HTERT RPE-1 (cell line): ENCODE measurements around the gene TMEM59L.
"Not testable (repeated sequence)": the region's sequence is repeated elsewhere in the genome, so short reads cannot be mapped to it uniquely, and the experiment has no call there.

ENCODE experiments used
- in situ Hi-C: fragments of 300-500 bp; cut with MboI; formaldehyde crosslinking; loops from 4 replicates; pipeline ENCODE4 v1.14.3; 2020; ENCODE audit warnings: low sequenced_read_pairs

The TMEM59L gene

DNA sequence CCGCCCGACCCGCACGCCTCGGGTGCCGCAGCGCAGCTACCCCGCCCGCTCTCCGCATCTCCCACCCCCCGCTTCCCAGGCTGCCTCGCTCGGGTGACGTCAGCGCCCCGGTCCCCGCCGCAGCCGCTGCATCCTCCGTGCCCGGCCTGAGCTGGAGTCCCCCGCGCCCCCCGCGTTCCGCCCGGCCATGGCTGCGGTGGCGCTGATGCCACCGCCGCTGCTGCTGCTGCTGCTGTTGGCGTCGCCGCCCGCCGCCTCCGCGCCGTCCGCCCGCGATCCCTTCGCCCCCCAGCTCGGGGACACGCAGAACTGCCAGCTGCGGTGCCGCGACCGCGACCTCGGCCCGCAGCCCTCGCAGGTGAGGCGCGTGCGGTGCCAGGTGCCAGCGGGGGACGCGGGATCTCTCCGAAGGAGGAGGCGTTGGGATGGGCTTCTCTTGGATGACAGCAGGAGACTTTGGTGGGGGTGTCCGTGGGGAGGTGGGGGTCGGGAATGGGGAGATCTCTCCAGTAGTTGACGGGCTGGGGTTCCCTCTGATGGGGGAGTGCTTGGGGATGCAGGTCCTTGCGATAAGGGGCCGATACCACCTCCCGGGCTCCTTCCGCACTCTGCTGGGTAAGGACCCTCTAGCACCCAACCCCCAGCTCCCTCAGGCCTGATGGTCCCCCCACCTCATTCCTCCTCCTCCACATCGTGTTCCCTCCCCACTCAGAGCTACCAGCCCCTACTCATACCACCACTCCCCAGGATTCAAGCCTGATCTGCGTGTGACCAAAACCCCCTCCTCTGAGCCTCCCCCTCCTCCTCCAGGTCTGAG lies at the start of gene TMEM59L:
Gene TMEM59L (plus strand): TSS at position 99 of the 817 bp plus-strand sequence. CDS start 89 bp downstream, at position 188.
- in situ Hi-C loops, result no loop called here

GRCh38 chr19:18566953-18567352 lies 45.7 kb upstream of the TMEM59L start:
- in situ Hi-C loops, result no loop called here

- in situ Hi-C loops, result no loop called here
Observed at GRCh38 chr19:18568367-18568766, 44.3 kb upstream of the TMEM59L start.

DNA sequence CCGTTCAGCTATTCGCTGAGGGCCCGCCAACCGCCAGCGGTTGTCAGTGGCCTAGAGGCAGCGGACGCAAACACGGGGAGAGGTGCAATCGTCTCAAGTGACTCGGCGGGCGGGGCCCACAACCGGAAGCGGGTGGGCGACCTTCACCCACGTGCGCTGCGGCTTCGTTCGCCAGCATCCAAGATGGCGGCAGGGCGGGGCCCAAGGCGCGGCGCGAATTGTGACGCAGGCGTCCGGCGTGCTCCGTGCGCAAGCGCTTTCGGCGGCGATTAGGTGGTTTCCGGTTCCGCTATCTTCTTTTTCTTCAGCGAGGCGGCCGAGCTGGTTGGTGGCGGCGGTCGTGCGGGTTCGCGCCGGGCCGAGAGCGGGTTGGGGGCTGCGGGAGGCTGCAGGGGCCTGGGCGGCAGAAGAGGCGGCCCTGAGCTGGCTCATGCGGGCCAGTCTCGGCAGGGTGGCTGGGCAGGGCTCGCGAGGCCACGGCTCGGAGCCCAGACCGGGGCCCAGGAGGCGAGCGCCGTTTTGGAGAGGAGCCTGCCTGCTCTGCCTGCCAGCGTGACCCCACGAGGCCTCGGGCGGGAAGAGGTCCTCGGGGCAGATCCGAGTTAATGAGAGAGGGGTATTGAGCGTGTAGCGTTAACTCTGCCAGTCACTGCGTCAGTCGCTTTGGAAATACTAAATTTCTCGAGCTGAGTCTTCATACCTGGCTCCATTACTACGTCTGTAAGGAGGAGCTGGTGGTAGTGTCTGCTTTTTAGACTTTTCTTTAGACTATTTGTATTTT lies 40.9 kb upstream of the TMEM59L start, which contains the start of gene UBA52:
Gene UBA52 (plus strand): TSS at position 294 of the 781 bp plus-strand sequence. CDS start 1,444 bp downstream, outside the sequence.
- in situ Hi-C loops, result no loop called here

GRCh38 chr19:18574691-18575291 lies 37.9 kb upstream of the TMEM59L start:
- in situ Hi-C loops, result no loop called here

GRCh38 chr19:18576383-18576782 lies 36.3 kb upstream of the TMEM59L start:
- in situ Hi-C loops, result no loop called here

DNA sequence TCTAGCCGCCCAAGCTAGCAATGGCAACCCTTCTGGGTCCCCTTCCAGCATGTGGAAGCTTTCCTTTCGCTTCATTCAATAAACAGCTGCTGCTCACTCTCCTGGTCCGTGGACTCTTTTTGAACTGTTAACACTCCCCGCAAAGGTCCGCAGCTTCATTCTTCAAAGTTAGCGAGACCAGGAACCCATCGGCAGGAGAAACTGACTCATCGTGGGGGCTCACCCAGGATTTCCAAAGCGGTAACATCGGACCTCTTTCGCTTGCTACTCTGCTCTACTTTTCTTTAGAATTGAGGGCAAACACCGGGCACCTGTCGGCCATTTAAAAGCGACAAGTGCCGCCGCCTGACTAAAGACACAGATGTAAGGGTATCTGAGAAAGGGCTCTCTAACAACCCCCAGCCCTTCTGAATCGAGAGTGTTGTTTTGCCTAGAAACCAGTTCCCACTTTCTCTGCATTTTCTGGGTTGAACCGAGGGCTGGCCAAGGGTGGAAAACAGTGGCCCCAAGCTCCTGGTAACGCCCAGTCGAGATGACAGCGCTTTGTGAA lies 35.2 kb upstream of the TMEM59L start:
- in situ Hi-C loops, result no loop called here

DNA sequence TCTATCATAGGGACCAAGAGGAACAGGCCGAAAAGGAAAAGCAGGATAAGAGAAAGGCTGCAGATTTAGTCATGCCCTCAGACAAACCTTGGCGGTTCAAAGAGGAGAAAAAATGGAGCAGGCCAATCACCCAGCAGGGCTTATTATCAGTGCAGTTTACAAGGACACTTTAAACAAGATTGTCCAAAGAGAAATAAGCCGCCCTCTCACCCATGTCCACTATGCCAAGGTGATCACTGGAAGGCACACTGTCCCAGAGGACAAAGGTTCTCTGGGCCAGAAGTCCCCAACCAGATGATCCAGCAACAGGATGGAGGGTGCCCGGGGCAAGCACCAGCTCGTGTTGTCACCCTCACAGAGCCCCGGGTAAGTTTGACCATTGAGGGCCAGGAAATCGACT lies 32.4 kb upstream of the TMEM59L start:
- in situ Hi-C loops, result no loop called here

DNA sequence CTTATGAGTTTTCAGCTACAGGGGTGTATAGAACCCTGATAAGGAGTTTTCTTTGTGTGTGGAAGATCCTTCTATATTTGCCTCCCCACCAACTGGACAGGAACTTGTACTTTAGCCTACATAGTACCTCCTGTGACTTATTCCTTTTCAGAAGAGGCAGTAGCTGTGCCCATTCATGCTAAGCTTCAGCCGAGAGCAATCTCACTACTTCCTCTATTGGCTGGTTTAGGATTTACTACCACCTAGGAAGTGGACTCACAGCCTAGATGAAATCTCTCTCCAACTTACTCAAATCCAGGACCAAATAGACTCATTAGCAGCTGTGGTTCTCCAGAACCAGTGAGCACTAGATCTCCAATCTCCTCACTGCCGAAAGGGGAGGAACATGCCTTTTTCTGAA lies 26.4 kb upstream of the TMEM59L start:
- in situ Hi-C loops, result no loop called here

- in situ Hi-C loops, result no loop called here
Observed at GRCh38 chr19:18587561-18587960, 25.1 kb upstream of the TMEM59L start.

- in situ Hi-C loops, result no loop called here
Observed at GRCh38 chr19:18587962-18588610, 24.6 kb upstream of the TMEM59L start.

GRCh38 chr19:18588611-18589379 lies 23.9 kb upstream of the TMEM59L start, which contains the start of gene REX1BD:
Gene REX1BD, plus strand, starts transcription at chr19:18588798. Its CDS starts 4 bp downstream, at chr19:18588802.
- in situ Hi-C loops, result no loop called here

- in situ Hi-C loops, result no loop called here
Observed at GRCh38 chr19:18589380-18590272, 23.0 kb upstream of the TMEM59L start.

DNA sequence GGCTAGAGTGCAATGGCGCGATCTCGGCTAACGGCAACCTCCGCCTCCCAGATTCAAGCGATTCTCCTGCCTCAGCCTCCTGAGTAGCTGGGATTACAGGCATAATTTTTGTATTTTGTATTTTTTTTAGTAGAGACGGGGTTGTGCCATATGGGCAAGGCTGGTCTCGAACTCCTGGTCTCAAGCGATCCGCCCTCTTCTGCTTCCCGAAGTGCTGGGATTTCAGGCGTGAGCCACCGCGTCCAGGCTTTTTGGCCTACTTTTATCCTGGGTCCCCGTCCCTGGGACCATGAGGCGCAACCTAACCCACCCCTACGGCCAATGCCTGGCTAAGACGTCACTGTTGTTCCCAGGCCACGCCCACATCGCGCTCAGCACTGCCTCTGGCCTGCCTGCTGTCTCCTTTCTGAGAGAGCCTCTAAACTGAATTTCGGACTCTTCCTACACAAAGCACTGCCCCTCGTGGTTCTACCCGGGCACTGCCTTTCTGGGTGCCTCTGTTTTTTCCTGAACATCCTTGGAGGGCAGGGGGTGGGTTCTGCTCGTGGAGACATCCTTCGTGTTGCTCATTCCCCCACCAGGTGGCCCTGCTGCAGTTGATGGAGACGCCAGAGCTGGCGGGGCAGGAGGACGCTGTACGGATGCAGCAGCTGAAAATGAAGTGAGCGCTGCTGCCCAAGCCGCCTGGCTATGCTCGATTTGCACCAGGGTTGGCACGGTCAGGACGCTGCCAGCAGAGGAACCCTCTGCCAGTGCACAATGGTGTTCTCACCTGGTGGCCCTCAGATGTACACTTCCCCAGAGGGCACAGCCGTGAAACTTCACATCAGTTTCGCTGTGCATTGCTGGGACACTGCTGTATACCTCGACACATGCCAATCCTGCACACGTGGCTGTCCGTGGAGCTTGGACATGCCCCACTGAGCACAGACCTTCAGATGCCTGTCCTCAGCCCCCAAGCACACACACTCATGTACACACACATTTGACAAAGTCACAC lies 22.1 kb upstream of the TMEM59L start:
- in situ Hi-C loops, result no loop called here

DNA sequence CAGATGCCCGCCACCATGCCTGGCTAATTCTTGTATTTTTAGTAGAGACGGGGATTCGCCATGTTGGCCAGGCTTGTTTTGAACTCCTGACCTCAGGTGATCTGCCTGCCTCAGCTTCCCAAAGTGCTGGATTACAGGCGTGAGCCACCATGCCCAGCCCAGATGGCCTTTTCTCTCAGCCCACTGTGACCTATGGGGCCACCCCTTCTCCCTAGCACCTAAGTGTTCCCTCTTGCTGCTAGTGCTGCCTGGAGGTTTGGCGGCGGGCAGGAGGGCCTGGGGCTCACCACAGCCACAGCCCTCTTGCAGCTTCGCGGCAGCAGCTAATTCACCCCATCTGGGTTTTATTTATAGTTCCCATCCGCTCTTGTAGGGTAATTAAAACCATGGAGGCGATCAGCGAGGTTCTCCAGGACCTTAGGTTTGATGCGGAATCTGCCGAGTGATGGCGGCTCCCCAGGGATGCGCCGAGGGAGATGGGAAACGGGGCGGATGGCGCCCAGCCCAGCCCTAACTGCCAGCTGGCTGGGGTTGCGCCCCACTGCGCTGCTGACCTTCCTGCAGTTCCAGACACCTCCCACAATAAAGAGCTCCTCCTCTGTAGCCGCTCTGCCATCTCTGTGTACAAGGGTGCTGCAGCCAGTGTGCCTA lies 20.8 kb upstream of the TMEM59L start:
- in situ Hi-C loops, result no loop called here

GRCh38 chr19:18592732-18593131 lies 19.9 kb upstream of the TMEM59L start:
- in situ Hi-C loops, result not testable (repeated sequence)
